GM18502 (cell line): Measurements from ENCODE around the gene PIAS1.
"Not testable (repeated sequence)": the region's sequence is repeated elsewhere in the genome, so short reads cannot be mapped to it uniquely, and the experiment has no call there.

Experiments
- ATAC-seq: cut with Tn5 transposase; IDR thresholded peaks from one replicate; pipeline ENCODE4 v1.9.1; 2021; ENCODE audit warnings: mild to moderate bottlenecking; ENCODE audit not compliant: unreplicated experiment, poor library complexity

Gene PIAS1

GRCh38 chr15:68034081-68034480 lies 20.0 kb upstream of the PIAS1 start:
- no peak for ATAC-seq

DNA sequence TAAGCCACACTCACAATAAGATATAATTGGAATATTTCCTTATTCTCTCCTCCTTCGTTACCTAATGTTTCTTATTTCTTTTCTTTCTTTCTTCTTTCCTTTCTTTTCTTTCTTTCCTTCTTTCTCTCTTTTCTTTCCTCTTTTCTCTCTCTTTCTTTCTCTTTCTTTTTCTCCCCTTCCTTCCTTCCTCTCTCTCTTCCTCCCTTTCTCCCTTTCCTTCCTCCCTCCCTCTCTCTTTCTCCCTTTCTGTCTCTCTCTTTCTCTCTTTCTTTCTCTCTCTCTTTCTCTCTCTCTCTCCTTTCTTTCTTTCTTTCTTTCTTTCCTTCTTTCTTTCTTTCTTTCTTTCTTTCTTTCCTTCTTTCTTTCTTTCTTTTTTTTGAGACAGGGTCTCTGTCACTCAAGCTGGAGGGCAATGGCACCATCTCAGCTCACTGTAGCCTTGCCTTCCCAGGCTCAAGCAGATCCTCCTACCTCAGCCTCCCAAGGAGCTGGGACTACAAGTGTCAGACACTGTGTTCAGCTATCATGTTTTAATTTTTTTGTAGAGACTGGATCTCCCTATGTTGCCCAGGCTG lies 19.3 kb upstream of the PIAS1 start:
- ATAC-seq: no peak

- no peak for ATAC-seq
Observed at GRCh38 chr15:68038246-68038645, 15.9 kb upstream of the PIAS1 start.

DNA sequence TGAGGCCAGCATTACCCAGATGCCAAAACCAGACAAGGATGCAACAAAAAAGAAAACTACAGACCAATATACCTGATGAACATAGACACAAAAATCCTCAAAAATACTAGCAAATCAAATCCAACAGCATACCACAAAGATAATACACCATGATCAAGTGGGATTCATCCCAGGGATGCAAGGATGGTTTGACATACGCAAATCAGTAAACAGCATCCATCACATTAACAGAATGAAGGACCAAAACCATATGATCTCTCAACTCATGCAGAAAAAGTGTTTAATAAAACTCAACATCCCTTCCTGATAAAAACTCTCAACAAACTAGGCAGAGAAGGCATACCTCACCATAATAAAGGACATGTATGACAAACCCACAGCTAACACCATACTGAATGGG lies 14.0 kb upstream of the PIAS1 start:
- ATAC-seq: no peak

DNA sequence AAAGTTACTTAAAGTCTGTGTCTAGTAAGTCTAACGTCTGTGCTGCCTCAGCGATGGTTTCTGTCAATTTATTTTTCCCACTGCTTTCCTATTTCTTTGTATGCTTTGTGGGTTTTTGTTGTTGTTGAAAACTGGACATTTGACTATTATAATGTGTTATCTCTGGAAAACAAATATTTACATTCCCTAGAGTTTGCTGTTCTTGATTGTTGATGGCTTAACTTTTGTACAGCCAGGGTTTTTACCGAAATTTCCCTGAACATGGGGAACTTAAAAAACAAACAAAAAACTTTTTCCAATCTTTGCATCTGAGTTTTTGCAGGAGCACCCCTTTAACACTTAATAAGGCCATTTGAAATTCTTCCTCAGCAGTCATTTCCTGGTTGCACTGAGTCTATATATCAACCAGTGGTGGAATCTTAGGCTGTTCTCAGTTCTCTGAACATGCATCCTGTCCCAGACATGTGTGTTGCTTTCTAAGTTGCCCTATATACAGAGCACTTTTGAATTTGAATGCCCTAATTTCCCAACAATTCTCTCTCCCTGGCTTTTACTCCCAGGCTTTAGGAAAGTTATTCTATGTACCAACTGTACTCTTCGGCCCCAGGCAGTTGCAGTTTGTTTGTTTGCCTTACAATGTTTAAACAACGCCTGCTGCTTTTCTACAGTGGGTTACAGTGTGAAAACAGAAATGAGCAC lies 11.8 kb upstream of the PIAS1 start:
- ATAC-seq: no peak

DNA sequence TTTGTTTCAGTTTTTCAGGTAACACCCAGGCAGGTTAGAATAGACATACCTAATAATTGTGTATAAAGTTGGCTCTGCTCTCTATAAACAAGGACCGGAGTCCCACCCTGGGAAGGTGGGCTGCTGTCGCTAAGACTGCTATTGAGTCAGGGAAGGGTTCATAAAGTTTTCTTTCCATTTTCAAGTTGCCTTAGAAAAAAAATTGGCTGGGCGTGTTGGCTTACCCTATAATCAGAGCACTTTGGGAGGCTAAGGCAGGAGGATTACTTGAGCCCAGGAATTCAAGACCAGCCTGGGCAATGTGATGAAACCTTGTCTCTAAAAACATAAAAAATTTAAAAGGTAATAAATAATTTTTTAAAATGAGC lies 11.3 kb upstream of the PIAS1 start:
- ATAC-seq: no peak

GRCh38 chr15:68045289-68046265 lies 8.5 kb upstream of the PIAS1 start:
- ATAC-seq: no peak

DNA sequence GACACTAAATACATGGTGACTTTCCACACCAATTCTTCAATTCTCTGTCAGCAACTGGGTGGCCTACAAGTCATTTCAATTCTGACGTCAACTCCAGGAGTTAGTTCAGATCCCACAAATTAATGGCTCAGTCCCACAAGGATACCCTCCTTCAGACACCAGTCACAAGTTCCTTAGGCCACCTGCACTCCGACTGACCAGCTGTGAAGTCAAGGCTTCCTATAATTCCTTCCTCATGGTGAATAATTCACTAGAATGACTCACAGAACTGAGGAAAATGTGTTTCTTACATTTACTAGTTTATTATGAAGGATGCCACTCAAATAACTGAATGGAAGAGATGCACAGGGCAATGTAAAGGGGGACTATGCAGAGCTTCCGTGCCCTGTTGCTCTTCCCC lies 6.3 kb upstream of the PIAS1 start:
- ATAC-seq: no peak

GRCh38 chr15:68051109-68051508 lies 3.0 kb upstream of the PIAS1 start:
- no peak for ATAC-seq

DNA sequence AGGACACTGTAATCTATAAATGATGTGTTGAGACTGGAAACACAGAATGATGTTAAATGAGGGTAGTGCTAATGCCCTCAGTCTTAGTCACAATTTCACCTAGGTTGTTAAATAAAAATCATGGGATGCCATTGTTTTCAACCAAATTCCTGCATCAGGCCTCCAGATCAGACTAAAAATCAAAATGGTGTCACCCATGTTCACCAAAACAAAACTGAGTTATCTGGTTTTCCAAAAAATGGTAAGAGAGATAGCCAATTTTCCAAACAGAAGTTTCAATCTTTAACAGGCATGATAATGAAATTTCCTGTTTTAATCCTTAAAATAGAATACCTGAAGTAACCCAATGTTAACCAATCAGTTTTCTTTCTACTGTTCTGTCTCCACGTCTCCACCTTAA lies 2.2 kb upstream of the PIAS1 start:
- ATAC-seq: no peak

- ATAC-seq: no peak
Observed at GRCh38 chr15:68052431-68052830, 1.7 kb upstream of the PIAS1 start.

DNA sequence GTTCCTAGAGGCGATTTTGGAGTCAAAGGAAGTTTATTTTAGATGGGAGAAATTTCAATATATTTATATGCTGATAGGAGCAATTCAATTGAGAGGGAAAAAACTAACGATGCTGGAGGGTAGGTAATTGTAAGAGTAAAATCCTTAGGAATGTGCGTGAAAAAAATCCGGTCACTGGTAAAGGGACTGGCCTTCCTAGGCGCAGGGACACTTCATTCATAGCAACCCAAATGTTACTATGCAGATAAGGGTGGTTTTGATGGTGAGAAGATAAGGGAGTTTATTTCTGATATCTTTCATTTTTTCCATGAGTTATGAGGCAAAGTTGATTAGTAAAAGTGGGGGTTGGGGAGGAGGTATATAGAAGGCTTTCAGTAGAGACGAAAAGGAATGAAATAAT lies 1.1 kb upstream of the PIAS1 start:
- ATAC-seq: no peak

DNA sequence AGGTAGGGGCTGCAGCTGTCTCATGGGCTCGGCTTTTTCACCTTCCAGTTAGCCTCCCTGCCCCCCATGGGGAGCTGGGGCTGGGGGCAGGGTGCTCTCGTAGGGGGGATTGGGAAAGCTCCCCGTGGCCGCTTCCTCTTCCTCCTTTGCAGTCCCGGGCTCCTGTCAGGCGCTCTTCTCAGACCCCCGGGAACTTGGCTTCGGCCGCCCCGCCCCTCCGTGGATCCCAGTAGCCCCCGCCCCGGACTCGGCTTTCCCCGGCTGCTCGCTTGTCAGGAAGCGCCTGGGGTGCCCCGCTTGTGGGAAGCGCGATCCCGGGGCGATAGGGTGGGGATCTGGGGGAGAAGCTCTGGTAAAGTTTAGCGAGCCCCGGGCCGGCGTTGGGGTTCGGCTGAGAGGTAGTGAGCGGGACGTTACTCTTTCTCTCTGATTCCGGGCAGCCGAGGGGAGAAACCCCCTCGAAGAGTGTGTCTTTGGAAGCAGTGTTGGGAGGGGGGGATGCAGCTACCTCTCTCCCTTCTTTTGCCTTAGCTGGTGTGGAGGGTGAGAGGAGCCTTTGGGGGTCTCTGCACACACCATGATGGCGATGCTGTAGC lies 611 bp downstream of the PIAS1 start:
- ATAC-seq: peak; percentile 29

GRCh38 chr15:68055224-68055705 lies 1.1 kb downstream of the PIAS1 start:
- ATAC-seq: peak; percentile 42

GRCh38 chr15:68056097-68056865 lies 2.2 kb downstream of the PIAS1 start:
- no peak for ATAC-seq

DNA sequence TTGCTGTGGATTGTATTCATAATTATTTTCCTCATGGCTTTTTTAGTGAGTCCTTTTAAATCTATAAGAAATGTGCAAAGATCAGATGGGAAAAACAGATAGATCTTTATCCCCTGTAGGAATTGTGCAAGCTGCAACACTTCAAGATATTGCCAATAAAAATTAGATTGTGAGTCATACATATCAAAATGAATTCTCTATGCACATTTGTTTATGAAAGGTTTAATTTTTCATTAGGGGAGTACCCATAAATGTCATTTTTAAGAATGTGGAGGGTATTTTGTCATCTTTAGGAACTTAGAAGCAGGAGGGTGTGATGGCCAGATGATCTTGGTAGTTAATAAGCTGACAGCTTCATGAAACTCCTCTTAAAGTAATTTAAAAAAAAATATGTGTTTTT lies 2.9 kb downstream of the PIAS1 start:
- ATAC-seq: no peak

DNA sequence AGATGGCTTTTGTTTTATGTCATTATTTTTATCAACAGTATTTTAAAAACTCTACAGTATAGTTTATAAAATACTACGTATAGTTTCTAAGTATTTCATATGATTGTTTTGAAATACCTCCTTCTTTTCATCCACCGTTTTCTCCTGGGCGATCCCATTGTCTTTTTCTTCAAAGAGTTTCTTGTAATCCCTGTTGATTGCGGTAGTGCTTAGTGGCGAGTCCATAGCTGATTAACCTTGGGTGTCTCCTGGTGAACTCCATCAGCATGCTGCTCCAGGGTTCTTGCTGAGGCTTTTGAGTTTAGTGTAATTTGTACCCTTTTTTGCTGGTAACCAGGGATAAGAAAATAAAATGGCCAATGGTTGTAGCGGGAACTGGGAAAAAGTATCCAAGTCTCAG lies 3.6 kb downstream of the PIAS1 start:
- ATAC-seq: no peak

- not testable (repeated sequence) for ATAC-seq
Observed at GRCh38 chr15:68058970-68059369, 4.9 kb downstream of the PIAS1 start.

- ATAC-seq: no peak
Observed at GRCh38 chr15:68059630-68060029, 5.5 kb downstream of the PIAS1 start.

- no peak for ATAC-seq
Observed at GRCh38 chr15:68061171-68061570, 7.1 kb downstream of the PIAS1 start.
